Measurements from ENCODE around the gene PLPP4. TPM values are rescaled to one million over a fixed set of nuclear protein-coding genes. Genes with fewer than 3 reads are reported as not detected.
A peak's percentile ranks its signal among the peaks of the same experiment; 100 is the strongest.

The PLPP4 gene
- total RNA-seq, 1 donor from 2014 or later = 7.4 TPM

- H3K27me3 Mint-ChIP-seq (ENCODE audit: low read depth) = peaks cover 68% of the 10 kb centered on the region
- H3K36me3 Mint-ChIP-seq = no peaks in the 10 kb centered on the region
- no peaks in the 10 kb centered on the region for H3K9me3 Mint-ChIP-seq
- no peak overlapping the region for H3K27ac Mint-ChIP-seq
- no peak for DNase-seq (ENCODE audit: low spot score in 2 of 2, unreplicated experiment in 2 of 2)
- peaks cover 10% of the 10 kb centered on the region for H3K4me1 Mint-ChIP-seq
- TF ChIP-seq CTCF (IDR thresholded peaks at IDR 0.05; ENCODE audit: unreplicated experiment) = no peak
- H3K4me3 Mint-ChIP-seq = no peak overlapping the region
These were observed 5.1 kb upstream of the PLPP4 start for GRCh38 chr10:120451968-120452367.

- peaks cover 15% of the 10 kb centered on the region for H3K4me1 Mint-ChIP-seq
- no peaks in the 10 kb centered on the region for H3K36me3 Mint-ChIP-seq
- H3K9me3 Mint-ChIP-seq = no peaks in the 10 kb centered on the region
- peaks cover 69% of the 10 kb centered on the region for H3K27me3 Mint-ChIP-seq (ENCODE audit: low read depth)
- H3K27ac Mint-ChIP-seq = no peak overlapping the region
- DNase-seq (ENCODE audit: low spot score in 2 of 2, unreplicated experiment in 2 of 2) = no peak
- TF ChIP-seq CTCF (IDR thresholded peaks at IDR 0.05; ENCODE audit: unreplicated experiment) = no peak
- H3K4me3 Mint-ChIP-seq = no peak overlapping the region
These were observed 3.7 kb upstream of the PLPP4 start for GRCh38 chr10:120453319-120453718.

GRCh38 chr10:120453886-120454285, 3.1 kb upstream of the PLPP4 start:
- Mint-ChIP-seq H3K27me3 (ENCODE audit: low read depth) (peaks cover 71% of the 10 kb centered on the region), H3K9me3 (no peaks in the 10 kb centered on the region), H3K27ac (no peak overlapping the region), H3K4me3 (no peak overlapping the region), H3K4me1 (peaks cover 18% of the 10 kb centered on the region), H3K36me3 (no peaks in the 10 kb centered on the region)
- DNase-seq (ENCODE audit: low spot score in 2 of 2, unreplicated experiment in 2 of 2) = no peak
- TF ChIP-seq CTCF (IDR thresholded peaks at IDR 0.05; ENCODE audit: unreplicated experiment) = no peak

DNA sequence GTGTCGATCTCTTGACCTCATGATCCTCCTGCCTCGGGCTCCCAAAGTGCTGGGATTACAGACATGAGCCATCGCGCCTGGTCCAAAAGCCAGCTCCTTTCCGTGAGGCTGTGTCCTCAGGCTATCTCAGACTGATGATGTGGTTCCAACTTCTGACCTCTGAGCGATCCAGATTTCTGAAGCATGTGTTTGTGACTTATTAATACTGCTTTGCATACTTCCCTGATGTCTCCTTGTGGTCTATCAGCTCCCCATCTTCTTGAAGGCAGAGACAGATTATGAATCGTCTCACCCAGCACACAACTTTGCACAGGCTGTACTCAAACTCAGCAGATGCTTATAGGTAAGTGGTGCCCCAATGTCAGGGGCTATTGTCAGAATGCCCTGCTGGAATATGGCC, 2.0 kb upstream of the PLPP4 start:
- Mint-ChIP-seq H3K4me3 (no peak overlapping the region), H3K4me1 (peaks cover 18% of the 10 kb centered on the region), H3K9me3 (no peaks in the 10 kb centered on the region), H3K27me3 (ENCODE audit: low read depth) (peaks cover 79% of the 10 kb centered on the region), H3K36me3 (no peaks in the 10 kb centered on the region), H3K27ac (no peak overlapping the region)
- no peak for TF ChIP-seq CTCF (IDR thresholded peaks at IDR 0.05; ENCODE audit: unreplicated experiment)
- DNase-seq (ENCODE audit: low spot score in 2 of 2, unreplicated experiment in 2 of 2) = no peak

- Mint-ChIP-seq H3K27ac (no peak overlapping the region), H3K36me3 (no peaks in the 10 kb centered on the region), H3K27me3 (ENCODE audit: low read depth) (peaks cover 85% of the 10 kb centered on the region), H3K4me1 (peaks cover 18% of the 10 kb centered on the region), H3K9me3 (no peaks in the 10 kb centered on the region), H3K4me3 (peak overlapping the region; percentile 88)
- DNase-seq (ENCODE audit: low spot score in 2 of 2, unreplicated experiment in 2 of 2) = no peak
- TF ChIP-seq CTCF (IDR thresholded peaks at IDR 0.05; ENCODE audit: unreplicated experiment) = no peak
These were observed 1.4 kb upstream of the PLPP4 start for GRCh38 chr10:120455606-120456005.

DNA sequence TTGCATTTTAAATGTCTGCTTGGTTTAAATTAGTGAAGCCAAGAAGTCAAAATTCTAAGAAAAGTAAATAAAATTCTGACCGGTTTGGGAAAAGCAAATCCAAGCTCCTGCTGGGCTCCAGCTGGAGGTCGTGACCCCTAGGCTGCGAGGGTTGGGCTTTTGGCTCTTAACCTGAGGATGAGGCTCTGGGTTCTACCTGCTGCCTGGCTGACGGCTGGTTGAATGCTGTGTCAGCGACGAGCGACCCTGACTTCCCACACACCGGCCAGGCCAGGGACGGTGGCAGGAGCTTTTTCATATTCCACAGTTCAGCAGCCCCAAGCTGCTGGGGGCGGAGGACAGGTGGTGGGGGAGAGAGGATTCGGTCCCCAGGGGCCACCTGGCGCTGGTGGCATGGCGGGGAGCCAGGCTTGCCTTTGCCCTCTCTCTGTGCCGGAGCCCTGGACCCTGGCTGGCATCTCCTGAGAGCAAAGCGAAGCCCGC, 843 bp upstream of the PLPP4 start:
- Mint-ChIP-seq H3K4me3 (peak overlapping the region; percentile 88), H3K9me3 (no peaks in the 10 kb centered on the region), H3K36me3 (no peaks in the 10 kb centered on the region), H3K27ac (no peak overlapping the region), H3K4me1 (peaks cover 18% of the 10 kb centered on the region), H3K27me3 (ENCODE audit: low read depth) (peaks cover 91% of the 10 kb centered on the region)
- no peak for TF ChIP-seq CTCF (IDR thresholded peaks at IDR 0.05; ENCODE audit: unreplicated experiment)
- no peak for DNase-seq (ENCODE audit: low spot score in 2 of 2, unreplicated experiment in 2 of 2)

Measured in mesothelial cell of epicardium (in vitro differentiated cells).